Astrocyte (in vitro differentiated cells and primary cell): ENCODE results near the gene TLL2. TPM values are rescaled to one million over a fixed set of nuclear protein-coding genes. Genes with fewer than 3 reads are reported as not detected.

Source experiments
- DNase-seq: peaks from one replicate; pipeline ENCODE4 v3.0.0-alpha.2; 2010; ENCODE audit warnings: low read depth
- FAIRE-seq: peaks from 2 replicates; lab custom pipeline; 2011; peaks lifted over from hg19 to GRCh38; lab: Jason Lieb, UNC
- H2AFZ ChIP-seq: 2 replicates; pipeline ENCODE4 v1.6.0; 2012; ENCODE audit warnings: low read depth, low read length, inconsistent platforms
- H3K27ac ChIP-seq: 2 replicates; pipeline ENCODE4 v1.5.1; 2011; ENCODE audit warnings: low read depth, low read length, inconsistent platforms
- H3K27me3 ChIP-seq: 2 replicates; pipeline ENCODE4 v1.6.0; 2011; ENCODE audit warnings: low read length, inconsistent platforms; ENCODE audit not compliant: insufficient read depth
- H3K36me3 ChIP-seq: 2 replicates; pipeline ENCODE4 v1.5.1; 2011; ENCODE audit warnings: low read length, inconsistent platforms; ENCODE audit not compliant: insufficient read depth
- H3K4me1 ChIP-seq: 2 replicates; pipeline ENCODE4 v1.5.1; 2011; ENCODE audit warnings: low read length, inconsistent platforms; ENCODE audit not compliant: insufficient read depth
- H3K4me2 ChIP-seq: 2 replicates; pipeline ENCODE4 v1.6.0; 2012; ENCODE audit warnings: low read length, inconsistent platforms
- H3K4me3 ChIP-seq: 2 replicates; pipeline ENCODE4 v1.5.1; 2011; ENCODE audit warnings: low read depth, mild to moderate bottlenecking, low read length, inconsistent platforms; ENCODE audit not compliant: insufficient read depth
- H3K79me2 ChIP-seq: 2 replicates; pipeline ENCODE4 v1.6.0; 2012; ENCODE audit warnings: mild to moderate bottlenecking, low read length, inconsistent platforms; ENCODE audit not compliant: insufficient read depth
- H3K9ac ChIP-seq: 2 replicates; pipeline ENCODE4 v1.6.0; 2012; ENCODE audit warnings: mild to moderate bottlenecking, low read length, inconsistent platforms
- H3K9me3 ChIP-seq: 2 replicates; pipeline ENCODE4 v1.5.1; 2012; ENCODE audit warnings: low read depth, mild to moderate bottlenecking, low read length, inconsistent platforms; ENCODE audit not compliant: insufficient read depth
- H4K20me1 ChIP-seq: 2 replicates; pipeline ENCODE4 v1.6.0; 2012; ENCODE audit warnings: low read length, inconsistent platforms; ENCODE audit not compliant: insufficient read depth
- H3K27ac Mint-ChIP-seq: one replicate; pipeline ENCODE4 v1.8.0; 2021; ENCODE audit warnings: mild to moderate bottlenecking, mixed read lengths; ENCODE audit not compliant: unreplicated experiment
- H3K27me3 Mint-ChIP-seq: one replicate; pipeline ENCODE4 v1.8.0; 2021; ENCODE audit warnings: low read depth, mixed read lengths; ENCODE audit not compliant: unreplicated experiment
- H3K36me3 Mint-ChIP-seq: one replicate; pipeline ENCODE4 v1.8.0; 2021; ENCODE audit warnings: low read depth, mixed read lengths; ENCODE audit not compliant: unreplicated experiment
- H3K4me1 Mint-ChIP-seq: one replicate; pipeline ENCODE4 v1.8.0; 2021; ENCODE audit warnings: low read depth, mixed read lengths; ENCODE audit not compliant: unreplicated experiment
- H3K4me3 Mint-ChIP-seq: one replicate; pipeline ENCODE4 v1.8.0; 2021; ENCODE audit warnings: mild to moderate bottlenecking, moderate library complexity, mixed read lengths; ENCODE audit not compliant: unreplicated experiment
- H3K9me3 Mint-ChIP-seq: one replicate; pipeline ENCODE4 v1.8.0; 2021; ENCODE audit warnings: mild to moderate bottlenecking, mixed read lengths; ENCODE audit not compliant: unreplicated experiment
- EZH2 ChIP-seq: IDR thresholded peaks from 2 replicates; pipeline ENCODE4 v1.6.1; 2012; ENCODE audit warnings: mild to moderate bottlenecking, low read length, inconsistent platforms; ENCODE audit not compliant: insufficient read depth
- total RNA-seq: library from RNA; stranded (reverse); gene quantifications from 2 replicates; pipeline ENCODE4 v1.2.1, GENCODE V29; 2021
- TF ChIP-seq, protein P1 (sequence below): IDR thresholded peaks from 2 replicates; pipeline ENCODE4 v1.5.1; 2011; ENCODE audit warnings: low read depth, mild to moderate bottlenecking, inconsistent platforms, low read length, moderate library complexity; ENCODE audit not compliant: insufficient read depth

Gene TLL2
- total RNA-seq, 1 donor from 2014 or later = 7.6 TPM

- Histone ChIP-seq H2AFZ (peak overlapping the region; percentile 13), H3K9me3 (no peaks in the 10 kb centered on the region), H4K20me1 (peaks cover 9% of the 10 kb centered on the region), H3K27ac (peak overlapping the region; percentile 81), H3K9ac (peak overlapping the region; percentile 62), H3K4me2 (peak overlapping the region; percentile 79), H3K79me2 (no peaks in the 10 kb centered on the region), H3K27me3 (peaks cover 6% of the 10 kb centered on the region), H3K4me1 (peaks cover 28% of the 10 kb centered on the region), H3K36me3 (no peaks in the 10 kb centered on the region), H3K4me3 (peak overlapping the region; percentile 38)
- FAIRE-seq = peak; percentile 68
- peak; percentile 91 for DNase-seq
- Mint-ChIP-seq H3K9me3 (no peaks in the 10 kb centered on the region), H3K36me3 (no peaks in the 10 kb centered on the region), H3K27ac (peak overlapping the region; percentile 91), H3K4me3 (no peak overlapping the region), H3K4me1 (peaks cover 30% of the 10 kb centered on the region), H3K27me3 (peaks cover 1% of the 10 kb centered on the region)
- TF ChIP-seq, protein P1, sequence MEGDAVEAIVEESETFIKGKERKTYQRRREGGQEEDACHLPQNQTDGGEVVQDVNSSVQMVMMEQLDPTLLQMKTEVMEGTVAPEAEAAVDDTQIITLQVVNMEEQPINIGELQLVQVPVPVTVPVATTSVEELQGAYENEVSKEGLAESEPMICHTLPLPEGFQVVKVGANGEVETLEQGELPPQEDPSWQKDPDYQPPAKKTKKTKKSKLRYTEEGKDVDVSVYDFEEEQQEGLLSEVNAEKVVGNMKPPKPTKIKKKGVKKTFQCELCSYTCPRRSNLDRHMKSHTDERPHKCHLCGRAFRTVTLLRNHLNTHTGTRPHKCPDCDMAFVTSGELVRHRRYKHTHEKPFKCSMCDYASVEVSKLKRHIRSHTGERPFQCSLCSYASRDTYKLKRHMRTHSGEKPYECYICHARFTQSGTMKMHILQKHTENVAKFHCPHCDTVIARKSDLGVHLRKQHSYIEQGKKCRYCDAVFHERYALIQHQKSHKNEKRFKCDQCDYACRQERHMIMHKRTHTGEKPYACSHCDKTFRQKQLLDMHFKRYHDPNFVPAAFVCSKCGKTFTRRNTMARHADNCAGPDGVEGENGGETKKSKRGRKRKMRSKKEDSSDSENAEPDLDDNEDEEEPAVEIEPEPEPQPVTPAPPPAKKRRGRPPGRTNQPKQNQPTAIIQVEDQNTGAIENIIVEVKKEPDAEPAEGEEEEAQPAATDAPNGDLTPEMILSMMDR = no peak
- TF ChIP-seq EZH2 = no peak
Observed at GRCh38 chr10:96509017-96509641, 4.6 kb downstream of the TLL2 start.

- no peaks in the 10 kb centered on the region for H3K9me3 ChIP-seq
- Mint-ChIP-seq H3K27me3 (peaks cover 1% of the 10 kb centered on the region), H3K9me3 (no peaks in the 10 kb centered on the region), H3K4me1 (peaks cover 36% of the 10 kb centered on the region), H3K4me3 (peak overlapping the region; percentile 28), H3K36me3 (peaks cover 2% of the 10 kb centered on the region), H3K27ac (no peak overlapping the region)
- peaks cover 22% of the 10 kb centered on the region for H3K4me1 ChIP-seq
- FAIRE-seq (no peak), DNase-seq (no peak)
- H2AFZ ChIP-seq = no peak overlapping the region
- no peak overlapping the region for H3K27ac ChIP-seq
- no peak overlapping the region for H3K9ac ChIP-seq
- no peaks in the 10 kb centered on the region for H3K79me2 ChIP-seq
- H4K20me1 ChIP-seq = peaks cover 7% of the 10 kb centered on the region
- H3K4me2 ChIP-seq = no peak overlapping the region
- H3K27me3 ChIP-seq = peaks cover 1% of the 10 kb centered on the region
- no peaks in the 10 kb centered on the region for H3K36me3 ChIP-seq
- H3K4me3 ChIP-seq = no peak overlapping the region
- TF ChIP-seq, protein P1 = no peak
- TF ChIP-seq EZH2 = no peak
Observed at GRCh38 chr10:96507044-96507443, 6.7 kb downstream of the TLL2 start.
